GM21367 (cell line): ENCODE data around the gene CORIN.

Experiments used
- ATAC-seq: cut with Tn5 transposase; IDR thresholded peaks from one replicate; pipeline ENCODE4 v1.9.1; 2021; ENCODE audit not compliant: unreplicated experiment

CORIN gene

GRCh38 chr4:47646372-47646771 lies 191.5 kb downstream of the CORIN start:
- no peak for ATAC-seq

DNA sequence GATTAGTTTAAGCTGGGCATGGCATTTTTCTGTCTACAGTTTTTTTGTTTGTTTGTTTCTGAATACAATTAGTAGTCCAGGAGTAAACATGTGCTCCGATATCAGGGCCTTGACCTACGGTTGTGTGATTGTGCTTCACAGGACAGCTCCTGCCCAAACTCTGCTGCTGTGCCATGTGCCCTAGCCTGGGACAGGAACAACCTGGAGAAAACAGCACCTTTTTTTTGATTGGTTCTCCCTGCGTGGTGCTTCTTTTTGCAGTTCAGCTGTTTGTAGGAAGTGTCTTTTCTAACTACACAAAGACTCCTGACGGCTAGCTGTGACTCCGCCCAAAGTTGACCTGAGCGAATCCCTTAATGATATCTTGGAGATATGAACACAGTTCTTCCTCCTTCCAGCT lies 194.0 kb downstream of the CORIN start:
- ATAC-seq: no peak

GRCh38 chr4:47642985-47643760 lies 194.7 kb downstream of the CORIN start:
- no peak for ATAC-seq

GRCh38 chr4:47642191-47642830 lies 195.6 kb downstream of the CORIN start:
- ATAC-seq: no peak

DNA sequence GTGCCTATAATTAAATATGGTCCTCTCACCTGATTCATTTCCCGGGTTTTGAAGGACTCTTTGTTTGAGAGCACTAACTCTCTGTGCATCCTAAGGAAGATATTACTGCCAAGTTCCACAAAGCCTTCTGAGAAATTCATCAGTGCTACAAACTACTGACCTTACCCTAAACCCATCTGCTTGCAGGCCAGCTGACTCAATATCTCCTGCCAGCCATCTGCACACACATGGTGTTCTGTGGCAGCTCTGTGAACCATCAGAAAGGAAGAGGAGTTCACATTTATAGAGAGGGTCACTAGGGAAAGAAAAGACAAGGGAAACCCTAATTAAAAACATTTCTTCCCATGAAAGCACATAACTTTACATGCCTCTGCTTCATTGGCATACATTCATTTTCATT lies 196.1 kb downstream of the CORIN start:
- ATAC-seq: no peak

DNA sequence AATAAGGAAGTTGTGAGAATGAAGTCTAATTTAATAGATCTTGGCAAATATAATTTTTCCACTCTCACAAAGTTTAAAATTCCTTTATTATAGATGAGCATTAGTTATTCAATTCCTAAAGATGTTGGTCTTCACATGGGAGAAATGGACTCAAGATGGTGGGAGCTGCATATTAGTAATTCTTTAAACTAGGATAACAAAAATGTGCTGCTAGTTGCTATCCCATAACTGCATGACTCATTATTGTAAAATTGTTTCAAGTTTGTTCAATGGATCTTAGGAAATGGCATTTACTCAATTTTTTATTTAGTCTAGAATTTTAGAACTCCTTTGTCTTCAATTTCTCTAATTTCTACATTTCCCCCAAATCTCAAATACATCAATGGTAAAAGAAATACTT lies 197.0 kb downstream of the CORIN start:
- no peak for ATAC-seq

DNA sequence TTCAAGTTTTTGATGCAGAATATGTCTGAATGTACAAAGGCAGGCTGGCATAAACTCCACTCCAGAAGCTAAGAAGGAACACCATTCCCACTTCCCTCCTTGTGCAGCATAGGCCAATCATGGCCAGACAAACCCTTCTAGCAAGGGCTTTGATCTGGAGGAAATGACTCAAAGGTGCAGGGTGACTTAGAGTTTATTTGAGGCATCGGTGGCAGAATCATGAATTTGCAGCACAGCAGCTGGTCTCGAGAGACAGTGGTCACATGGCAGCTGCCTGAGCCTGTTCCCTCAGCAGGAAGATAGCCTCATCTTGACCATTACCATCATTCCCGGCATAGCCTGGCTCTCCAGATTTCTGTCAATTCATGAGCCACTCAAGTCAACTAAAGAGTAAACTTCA lies 198.3 kb downstream of the CORIN start:
- no peak for ATAC-seq

- no peak for ATAC-seq
Observed at GRCh38 chr4:47631161-47631560, 206.7 kb downstream of the CORIN start.

GRCh38 chr4:47624031-47624441 lies 213.8 kb downstream of the CORIN start:
- ATAC-seq: no peak

- no peak for ATAC-seq
Observed at GRCh38 chr4:47621181-47621580, 216.7 kb downstream of the CORIN start.

GRCh38 chr4:47619691-47620090 lies 218.2 kb downstream of the CORIN start:
- no peak for ATAC-seq

DNA sequence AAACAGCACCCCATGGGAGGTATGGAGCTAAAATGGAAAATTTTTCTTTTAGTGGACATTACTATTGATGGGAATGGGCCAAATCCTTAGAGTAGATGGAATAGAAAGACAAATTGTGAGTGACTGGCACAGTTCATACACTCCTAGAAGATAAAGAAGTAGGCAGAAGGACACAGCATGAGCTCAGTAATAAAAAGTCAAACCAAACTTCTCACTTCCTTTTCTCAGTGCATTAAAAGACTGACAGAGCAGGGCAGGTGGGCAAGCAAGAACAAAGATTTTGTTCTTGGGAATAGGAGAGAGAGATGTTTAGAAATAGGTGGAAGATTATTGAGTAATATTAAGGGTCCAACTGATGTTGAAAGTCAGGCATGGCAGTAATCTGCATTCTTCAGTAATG lies 220.3 kb downstream of the CORIN start:
- no peak for ATAC-seq

GRCh38 chr4:47615385-47615784 lies 222.5 kb downstream of the CORIN start:
- ATAC-seq: no peak

DNA sequence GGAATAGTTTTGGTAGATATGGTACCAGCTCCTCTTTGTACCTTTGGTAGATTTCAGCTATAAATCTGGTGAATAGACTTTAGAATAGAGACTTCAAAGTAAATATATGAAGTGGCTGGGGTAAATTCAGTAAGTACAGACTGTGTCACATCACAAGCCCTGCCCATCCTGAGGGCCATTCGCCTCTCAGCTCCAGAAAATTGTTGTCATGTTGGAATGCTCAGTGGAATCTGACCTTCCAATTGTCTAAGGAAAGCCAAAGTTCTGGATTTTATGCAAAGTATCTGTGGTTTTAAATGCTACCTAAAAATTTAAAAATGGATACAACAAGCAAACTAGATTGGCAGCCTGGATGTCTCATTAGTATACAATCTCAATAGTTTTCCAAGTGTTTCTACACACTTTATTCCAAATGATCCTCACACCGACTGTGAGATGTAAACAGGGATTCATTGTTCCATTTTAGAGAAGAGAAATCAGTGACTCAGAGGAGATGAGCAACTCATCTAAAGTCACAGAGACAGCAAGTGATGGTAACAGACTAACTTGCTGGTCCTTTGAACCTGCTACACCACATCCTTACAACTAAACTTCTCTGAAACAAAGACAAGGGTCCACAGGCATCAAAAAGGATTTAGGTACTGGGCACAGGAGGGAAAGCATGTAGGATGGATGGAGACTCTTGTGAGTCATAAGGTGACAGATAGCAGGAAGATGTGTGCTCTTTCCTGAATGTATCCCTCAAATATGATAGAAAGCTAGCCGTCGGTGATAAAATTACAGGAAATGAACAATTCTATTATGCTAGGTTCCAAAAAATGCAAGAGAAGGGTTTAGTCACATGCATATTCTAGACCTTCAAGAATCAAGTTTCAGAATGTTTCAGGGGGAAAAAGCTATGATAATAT lies 225.5 kb downstream of the CORIN start:
- ATAC-seq: no peak

DNA sequence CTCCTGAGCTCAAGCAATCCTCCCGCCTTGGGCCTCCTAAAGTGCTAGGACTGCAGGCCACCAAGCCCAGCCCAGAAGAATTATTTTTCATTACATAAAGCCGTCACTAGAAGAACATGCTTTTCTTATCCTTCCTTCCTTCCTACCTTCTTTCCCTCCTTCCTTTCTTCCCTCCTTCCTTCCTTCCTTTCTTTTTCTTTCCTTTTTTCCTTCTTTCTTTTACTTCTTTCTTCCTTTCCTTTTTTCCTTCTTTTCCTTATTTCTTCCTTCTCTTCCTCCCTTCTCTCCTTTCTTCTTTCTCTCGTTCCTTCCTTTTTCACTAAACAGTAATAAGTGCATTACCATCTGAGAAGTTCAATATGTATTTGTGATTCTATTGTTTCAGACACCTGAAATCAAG lies 231.4 kb downstream of the CORIN start:
- ATAC-seq: no peak

GRCh38 chr4:47598896-47599295 lies 239.0 kb downstream of the CORIN start:
- ATAC-seq: no peak

DNA sequence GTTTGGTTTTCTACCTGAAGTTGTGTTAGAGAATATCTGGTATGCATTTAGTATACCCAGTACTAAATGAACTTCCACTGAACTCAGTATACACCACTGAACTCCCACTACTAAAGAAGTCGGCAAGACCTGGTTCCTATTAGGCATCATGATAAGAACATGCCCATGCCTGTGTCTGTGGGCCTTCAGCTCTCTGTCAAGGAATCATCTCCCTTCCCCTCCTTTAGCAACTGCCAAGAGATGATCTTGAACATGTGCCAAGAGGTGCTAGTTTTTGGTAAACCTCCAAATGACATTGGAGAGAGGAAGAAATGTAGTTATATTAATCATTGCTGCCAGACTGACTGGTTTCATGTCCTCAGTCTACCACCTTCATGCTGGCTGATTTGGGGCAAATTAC lies 239.5 kb downstream of the CORIN start:
- ATAC-seq: no peak

- ATAC-seq: no peak
Observed at GRCh38 chr4:47597696-47598095, 240.2 kb downstream of the CORIN start.

DNA sequence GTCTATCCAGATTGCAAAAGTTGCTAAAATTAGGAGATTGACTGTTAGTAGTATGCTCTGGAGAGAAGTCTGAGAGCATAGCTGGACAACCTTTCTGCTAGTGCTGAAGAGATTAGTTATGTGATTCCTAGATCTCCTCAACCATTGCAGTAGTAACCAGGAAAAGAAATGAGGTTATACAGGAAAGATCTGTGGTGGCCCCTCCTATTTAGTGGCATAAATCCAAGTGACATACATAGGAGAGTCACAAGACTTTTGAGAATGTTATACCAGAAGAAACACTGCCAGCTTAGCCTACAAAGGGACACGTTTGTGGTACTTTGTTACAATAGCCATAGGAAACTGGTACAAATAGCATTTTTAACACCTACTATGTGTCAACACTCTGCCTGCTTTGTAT lies 247.5 kb downstream of the CORIN start:
- no peak for ATAC-seq

- no peak for ATAC-seq
Observed at GRCh38 chr4:47579235-47579634, 258.6 kb downstream of the CORIN start.

DNA sequence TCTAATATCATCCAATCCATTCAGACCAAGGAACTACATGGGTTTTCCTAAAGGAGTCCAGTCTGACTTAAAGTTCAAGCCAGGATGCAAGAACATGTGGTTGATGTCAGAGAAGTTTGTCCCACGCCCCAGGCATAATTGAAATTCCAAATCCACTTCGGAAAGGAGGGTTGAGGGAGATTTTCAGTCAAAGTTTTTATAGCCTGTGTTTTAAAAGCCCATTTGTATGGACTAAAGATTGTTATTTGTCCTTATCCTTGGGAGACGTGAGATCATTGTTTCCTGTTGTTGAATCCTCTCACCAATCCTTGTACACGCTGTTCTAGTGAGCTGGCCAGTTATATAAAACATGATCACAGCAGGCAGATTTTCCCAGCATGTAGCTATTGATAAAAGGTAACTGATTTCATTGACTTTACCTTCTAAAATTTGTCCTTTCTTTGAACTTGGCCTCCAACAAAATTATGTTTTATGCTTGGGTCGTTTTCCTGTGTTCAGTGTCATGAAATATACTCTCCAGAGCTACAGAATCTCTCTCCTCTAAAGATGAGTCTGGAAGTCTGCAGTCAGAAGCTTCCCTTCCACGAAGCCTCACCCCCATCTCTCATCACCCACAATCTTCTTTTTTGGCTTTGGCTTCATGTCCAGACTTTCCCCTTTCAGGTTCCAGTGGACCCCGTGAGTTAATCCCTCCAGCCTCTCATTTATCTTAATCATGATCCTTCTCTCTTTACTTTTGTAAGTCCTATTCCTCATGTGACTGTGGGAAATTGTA lies 259.9 kb downstream of the CORIN start:
- ATAC-seq: no peak
